GM18909 (cell line): Measurements from ENCODE around the gene SOWAHD.
"Not testable (repeated sequence)": the region's sequence is repeated elsewhere in the genome, so short reads cannot be mapped to it uniquely, and the experiment has no call there.

Source experiments
- ATAC-seq: cut with Tn5 transposase; IDR thresholded peaks from one replicate; pipeline ENCODE4 v1.9.1; 2021; ENCODE audit warnings: mild to moderate bottlenecking; ENCODE audit not compliant: unreplicated experiment, poor library complexity

Gene SOWAHD

GRCh38 chrX:119808461-119808860 is 50.1 kb downstream of the SOWAHD start:
- ATAC-seq = not testable (repeated sequence)

GRCh38 chrX:119809185-119809666 is 50.8 kb downstream of the SOWAHD start:
- no peak for ATAC-seq
